MCF 10A (cell line): ENCODE results near the gene SYNE3. TPM values are rescaled to one million over a fixed set of nuclear protein-coding genes. Genes with fewer than 3 reads are reported as not detected.

Source experiments
- BruUV-seq: library from RNA; stranded (reverse); fragments of 400-500 nt; replicated peaks from 2 replicates; lab custom pipeline; 2021; lab: Mats Ljungman, UMichigan
- CTCF ChIA-PET: fragments of 300-600 bp; sonication (Branson Sonifier 250); formaldehyde crosslinking; extraction: SDS; loops from one replicate; lab custom pipeline; 2021; ENCODE audit warnings: antibody characterized with exemption, inconsistent platforms; lab: Yijun Ruan, JAX
- POLR2A ChIA-PET: fragments of 300-600, 350-650 bp; sonication (Branson Sonifier 250); formaldehyde crosslinking; extraction: SDS; loops from one replicate; lab custom pipeline; 2020; ENCODE audit warnings: antibody characterized with exemption, inconsistent platforms; lab: Yijun Ruan, JAX
- DNase-seq: peaks from one replicate; pipeline ENCODE4 v3.0.0-alpha.2; 2018; ENCODE audit not compliant: unreplicated experiment
- H3K27ac Mint-ChIP-seq: one replicate; pipeline ENCODE4 v1.8.0; 2022; ENCODE audit warnings: mild to moderate bottlenecking, low read depth, mixed read lengths; ENCODE audit not compliant: unreplicated experiment
- H3K27me3 Mint-ChIP-seq: one replicate; pipeline ENCODE4 v1.8.0; 2022; ENCODE audit warnings: mixed read lengths; ENCODE audit not compliant: insufficient read depth, unreplicated experiment
- H3K36me3 Mint-ChIP-seq: one replicate; pipeline ENCODE4 v1.8.0; 2022; ENCODE audit warnings: mild to moderate bottlenecking, moderate library complexity, mixed read lengths; ENCODE audit not compliant: insufficient read depth, unreplicated experiment
- H3K4me1 Mint-ChIP-seq: one replicate; pipeline ENCODE4 v1.8.0; 2022; ENCODE audit warnings: mixed read lengths; ENCODE audit not compliant: insufficient read depth, unreplicated experiment
- H3K4me3 Mint-ChIP-seq: one replicate; pipeline ENCODE4 v1.8.0; 2022; ENCODE audit warnings: mild to moderate bottlenecking, moderate library complexity, mixed read lengths; ENCODE audit not compliant: unreplicated experiment
- H3K9me3 Mint-ChIP-seq: one replicate; pipeline ENCODE4 v1.8.0; 2022; ENCODE audit warnings: mixed read lengths; ENCODE audit not compliant: unreplicated experiment
- CTCF ChIP-seq: fragments of 200-600 bp; IDR thresholded peaks from one replicate; pipeline ENCODE4 v1.8.0; 2022; ENCODE audit warnings: antibody characterized with exemption, mild to moderate bottlenecking; ENCODE audit not compliant: unreplicated experiment
- intact Hi-C: fragments of 100-400 bp; cut with micrococcal nuclease; formaldehyde crosslinking; loops from 2 replicates; pipeline ENCODE4 v1.14.1; 2022
- total RNA-seq: library from RNA; stranded (reverse); gene quantifications from 2 replicates; pipeline ENCODE4 v1.2.3, GENCODE V29; 2022

The SYNE3 gene
- total RNA-seq, 1 experiment from 2014 or later: 9.5 TPM

- DNase-seq: no peak
- ChIA-PET CTCF (no interaction called here), POLR2A (no interaction called here)
- Mint-ChIP-seq H3K4me1 (no peaks in the 10 kb centered on the region), H3K36me3 (peaks cover 15% of the 10 kb centered on the region), H3K4me3 (no peak overlapping the region), H3K27me3 (no peaks in the 10 kb centered on the region), H3K27ac (no peak overlapping the region), H3K9me3 (no peaks in the 10 kb centered on the region)
- TF ChIP-seq CTCF: no peak
- BruUV-seq: no TSS peak
- intact Hi-C loops: no loop called here
Observed at GRCh38 chr14:95469134-95469481, 47.3 kb downstream of the SYNE3 start.

- no TSS peak for BruUV-seq
- intact Hi-C loops: no loop called here
- DNase-seq: no peak
- TF ChIP-seq CTCF: no peak
- no peak overlapping the region for H3K4me3 Mint-ChIP-seq
- no peak overlapping the region for H3K27ac Mint-ChIP-seq
- H3K9me3 Mint-ChIP-seq: no peaks in the 10 kb centered on the region
- peaks cover 15% of the 10 kb centered on the region for H3K36me3 Mint-ChIP-seq
- H3K27me3 Mint-ChIP-seq: no peaks in the 10 kb centered on the region
- ChIA-PET CTCF (interaction anchor here (0.9 kb wide), 1 partner anchor 16 kb away, joined by 3 read pairs; no protein-coding TSS in a partner anchor), POLR2A (no interaction called here)
- no peaks in the 10 kb centered on the region for H3K4me1 Mint-ChIP-seq
Observed at GRCh38 chr14:95468448-95469133, 47.9 kb downstream of the SYNE3 start.

GRCh38 chr14:95467657-95468056 lies 48.8 kb downstream of the SYNE3 start:
- Mint-ChIP-seq H3K27ac (no peak overlapping the region), H3K4me3 (no peak overlapping the region), H3K9me3 (no peaks in the 10 kb centered on the region), H3K4me1 (no peaks in the 10 kb centered on the region), H3K36me3 (peaks cover 15% of the 10 kb centered on the region), H3K27me3 (no peaks in the 10 kb centered on the region)
- CTCF ChIA-PET: no interaction called here
- POLR2A ChIA-PET: no interaction called here
- no TSS peak for BruUV-seq
- no peak for TF ChIP-seq CTCF
- intact Hi-C loops: no loop called here
- no peak for DNase-seq

GRCh38 chr14:95467232-95467631 lies 49.2 kb downstream of the SYNE3 start:
- H3K36me3 Mint-ChIP-seq: peaks cover 15% of the 10 kb centered on the region
- no TSS peak for BruUV-seq
- no peak for DNase-seq
- POLR2A ChIA-PET: no interaction called here
- intact Hi-C loops: no loop called here
- CTCF ChIA-PET: no interaction called here
- TF ChIP-seq CTCF: no peak
- no peaks in the 10 kb centered on the region for H3K4me1 Mint-ChIP-seq
- no peaks in the 10 kb centered on the region for H3K9me3 Mint-ChIP-seq
- H3K27me3 Mint-ChIP-seq: no peaks in the 10 kb centered on the region
- no peak overlapping the region for H3K27ac Mint-ChIP-seq
- no peak overlapping the region for H3K4me3 Mint-ChIP-seq

Other genes starting within 250 kb of the SYNE3 start
- gene CLMN, start 196.7 kb downstream of the SYNE3 start, total RNA-seq: 15.7 and 17.9 TPM in 2 replicates
- gene GLRX5, start 18.4 kb upstream of the SYNE3 start, total RNA-seq: 32.2 and 39.8 TPM in 2 replicates
- gene TCL1B, start 169.8 kb upstream of the SYNE3 start, total RNA-seq: not detected in 2 replicates
- gene TCL1A, start 197.5 kb upstream of the SYNE3 start, total RNA-seq: not detected in 2 replicates